Right lobe of liver (tissue), 4 donors: ENCODE data around the gene ATP6V1G3.

ENCODE experiments used
- CTCF ChIP-seq, 4 donors: fragments of 200-600 bp in 3 of 4; fragments of 450-650 bp in 1 of 4; IDR thresholded peaks; one replicate each; pipeline versions ENCODE4 v1.5.1 to v1.8.0; 2016 to 2022; ENCODE audit warnings: antibody characterized with exemption in 4 of 4, mild to moderate bottlenecking in 2 of 4
- POLR2A ChIP-seq: fragments of 450-650 bp; IDR thresholded peaks from one replicate; pipeline ENCODE4 v1.6.1; 2017; ENCODE audit warnings: antibody characterized with exemption, mild to moderate bottlenecking
- donor health status: DM: no; HTN: no; CAD: no.
- donor health status: DM: no; HTN: no; CAD: no.
- donor health status: DM: no; HTN: yes; CAD: no.

- no peak for TF ChIP-seq POLR2A
- TF ChIP-seq CTCF (IDR thresholded peaks at IDR 0.05) = no peak
These were observed 4.8 kb downstream of the ATP6V1G3 start for GRCh38 chr1:198535631-198536030.
